ELF-1 (cell line): Measurements from ENCODE around the gene HOXA10.

ENCODE experiments used
- DNase-seq: peaks from one replicate; pipeline ENCODE4 v3.0.0-alpha.2; 2016; ENCODE audit warnings: low read depth, low spot score

The HOXA10 gene

DNA sequence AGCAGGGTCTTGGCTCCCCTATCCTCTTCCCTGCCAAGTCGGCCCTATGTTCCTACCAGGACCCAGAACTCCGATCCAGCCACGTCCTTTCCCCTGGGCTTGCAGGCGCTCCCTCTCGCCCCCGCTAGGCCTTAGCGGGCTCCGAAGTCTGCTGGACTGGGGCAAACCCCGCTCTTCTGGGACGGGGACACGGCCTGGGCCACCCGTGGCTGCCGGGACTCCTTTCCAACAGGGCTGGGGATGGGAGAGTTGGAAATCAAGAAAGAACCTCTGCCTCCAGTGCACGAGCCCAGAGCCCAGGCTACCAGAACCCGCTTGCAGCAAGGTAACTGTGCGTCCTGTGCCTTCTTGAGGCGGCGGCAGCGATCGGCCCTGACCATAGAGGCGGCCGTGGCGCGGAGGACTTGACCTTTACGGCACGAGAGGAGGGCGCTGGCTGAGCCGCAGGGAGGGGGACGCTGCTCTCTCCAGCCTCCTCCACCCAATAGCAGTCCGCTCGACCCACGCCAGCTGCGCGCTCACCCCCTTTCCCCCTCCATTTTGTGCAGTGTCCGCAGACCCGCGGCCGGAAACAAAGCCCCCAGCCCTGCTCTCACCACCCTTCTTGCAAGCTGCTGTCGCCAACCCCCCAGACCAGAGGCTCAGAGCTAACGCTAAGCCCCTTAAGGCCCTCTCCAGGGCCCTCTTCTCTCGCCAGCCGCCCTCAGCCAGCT lies 17.9 kb upstream of the HOXA10 start:
- peak; percentile 58 for DNase-seq

DNA sequence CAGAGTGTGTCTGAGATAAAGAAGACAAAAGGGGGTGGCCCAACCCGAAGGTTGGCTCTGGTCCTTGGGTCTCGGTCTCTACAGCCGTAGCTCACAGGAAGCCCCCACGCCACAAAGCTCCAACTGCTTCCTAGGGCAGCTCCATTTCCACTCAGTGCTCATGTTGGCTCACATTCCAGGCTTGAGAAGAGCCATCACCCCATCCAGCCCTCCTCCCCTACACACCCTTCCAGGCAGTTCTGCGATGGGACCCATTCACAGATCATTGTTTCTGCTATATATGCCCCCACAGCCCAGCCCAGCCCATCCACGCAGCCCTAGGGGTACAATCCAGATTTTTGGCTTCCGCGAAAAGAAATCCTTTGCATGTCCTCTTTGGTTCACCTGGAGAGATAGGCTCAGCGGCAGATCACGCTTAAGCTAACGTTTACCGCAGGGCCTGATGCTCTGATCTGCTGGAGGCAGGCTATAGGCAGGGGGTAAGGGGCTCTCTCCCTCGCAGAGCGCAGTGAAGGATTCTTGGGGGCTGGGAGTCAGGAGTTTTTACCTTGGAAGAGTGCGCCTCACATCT lies 17.1 kb upstream of the HOXA10 start:
- peak; percentile 32 for DNase-seq

DNA sequence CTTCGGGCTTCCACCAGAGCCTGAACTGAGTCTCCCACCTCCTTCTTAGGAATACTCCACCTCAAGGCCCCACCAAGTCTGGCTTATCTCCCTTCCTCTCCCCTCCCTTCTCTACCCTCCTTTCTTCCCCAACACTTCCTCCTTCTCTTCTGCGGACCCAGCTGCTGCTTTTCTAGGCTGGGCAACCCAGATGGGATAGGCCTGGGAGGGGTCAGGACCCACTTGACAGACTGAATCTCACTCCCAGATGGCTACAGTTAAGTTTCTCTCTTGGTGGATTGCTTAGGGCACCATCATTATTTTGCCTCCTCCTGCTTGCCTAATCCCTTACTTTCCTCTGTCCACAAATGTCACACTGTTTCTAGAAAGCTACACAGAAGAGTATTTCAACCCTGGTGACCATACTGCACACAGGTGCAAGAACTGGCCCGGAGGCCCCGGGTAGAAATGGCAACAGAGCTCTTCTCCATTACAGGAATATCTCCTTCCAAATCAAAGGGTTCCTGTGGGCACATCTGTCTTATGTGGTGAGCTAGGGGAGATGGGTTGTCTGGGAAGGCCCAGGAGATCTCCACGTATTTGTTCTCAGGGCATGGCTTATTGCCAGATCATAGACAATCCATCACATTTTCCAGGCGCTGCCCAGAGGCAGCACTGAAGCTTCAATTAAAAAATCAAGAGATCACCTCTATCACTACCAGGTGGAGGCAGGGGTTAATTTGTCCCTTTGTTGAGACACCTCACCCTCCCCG lies 16.1 kb upstream of the HOXA10 start:
- DNase-seq: no peak

DNA sequence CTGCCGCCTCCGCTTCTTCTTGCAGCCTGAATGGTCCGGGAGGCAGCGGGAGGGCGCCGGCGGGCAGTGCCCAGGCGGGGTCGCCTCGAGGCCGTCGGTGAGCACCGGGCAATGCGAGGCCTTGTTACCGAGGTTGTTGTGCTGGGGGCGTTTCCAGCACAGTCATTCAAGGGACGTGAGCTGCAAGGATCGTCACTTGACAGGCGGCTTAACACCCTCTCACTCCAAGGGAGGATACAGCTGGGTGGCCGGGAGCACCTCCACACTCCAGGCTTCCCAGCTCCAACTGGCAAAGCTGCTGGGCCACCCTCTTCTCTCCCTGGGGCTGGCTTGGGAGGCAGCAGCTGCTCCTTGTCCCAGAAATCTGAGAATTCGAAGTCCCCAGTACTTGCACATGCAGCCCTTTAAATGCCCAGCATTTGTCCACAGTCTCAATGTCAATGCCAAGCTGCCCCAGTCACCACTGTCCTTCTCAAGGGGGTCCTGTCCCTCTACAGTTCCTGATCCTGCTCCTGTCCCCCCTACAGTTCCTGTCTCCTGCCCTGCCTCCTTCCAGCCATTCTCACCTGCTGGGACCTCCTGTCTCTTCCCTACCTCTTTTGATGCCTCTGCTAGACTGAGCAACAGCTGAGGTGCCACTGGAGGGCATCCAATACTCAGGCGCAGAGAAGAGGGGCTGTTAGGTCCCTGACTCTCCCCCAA lies 15.3 kb upstream of the HOXA10 start:
- DNase-seq: peak; percentile 55

DNA sequence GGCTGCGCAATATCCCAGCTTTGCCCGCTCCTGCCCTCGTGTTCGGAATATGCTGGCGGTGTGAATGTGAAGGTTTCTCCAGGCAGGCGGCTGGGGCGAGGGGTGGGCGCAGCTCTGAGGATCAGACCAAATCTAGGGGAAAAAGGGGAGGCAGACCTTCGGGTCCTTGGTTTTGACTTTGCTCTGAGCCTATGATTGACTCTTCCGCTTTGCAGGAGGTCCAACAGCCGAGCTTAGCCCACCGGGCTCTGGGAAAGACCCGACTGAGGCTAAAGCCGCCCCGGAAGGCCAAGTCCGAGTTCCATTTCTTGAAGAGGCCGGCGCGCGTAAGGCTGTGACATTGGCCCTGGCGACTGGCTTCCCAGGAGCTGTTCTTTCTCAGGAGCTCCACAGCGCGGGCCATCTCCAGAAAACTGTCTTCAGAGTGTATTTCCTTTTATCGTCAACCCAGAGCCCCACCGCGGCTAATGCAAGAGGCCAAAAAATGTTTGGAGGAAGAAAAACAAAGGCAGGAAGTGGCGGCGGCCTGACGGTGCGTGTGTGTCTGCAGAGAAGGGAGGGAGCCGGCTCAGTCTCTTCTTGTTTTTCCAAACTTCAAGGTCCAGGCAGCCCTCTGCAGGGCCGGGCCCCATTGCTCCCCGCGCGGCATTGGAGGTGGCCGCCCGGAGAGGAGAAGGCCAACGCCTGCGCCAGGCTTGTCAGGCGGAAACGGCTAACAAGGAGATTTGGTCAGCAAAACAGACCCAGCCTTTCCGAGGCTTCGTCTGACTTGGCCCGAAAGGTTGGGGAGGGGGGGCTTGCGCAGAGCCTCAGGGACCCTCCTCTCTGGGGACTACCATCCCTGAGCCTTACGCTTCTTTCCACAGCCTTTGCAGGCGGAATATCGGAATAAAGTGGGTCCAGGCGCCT lies 14.5 kb upstream of the HOXA10 start:
- DNase-seq: peak; percentile 55

DNA sequence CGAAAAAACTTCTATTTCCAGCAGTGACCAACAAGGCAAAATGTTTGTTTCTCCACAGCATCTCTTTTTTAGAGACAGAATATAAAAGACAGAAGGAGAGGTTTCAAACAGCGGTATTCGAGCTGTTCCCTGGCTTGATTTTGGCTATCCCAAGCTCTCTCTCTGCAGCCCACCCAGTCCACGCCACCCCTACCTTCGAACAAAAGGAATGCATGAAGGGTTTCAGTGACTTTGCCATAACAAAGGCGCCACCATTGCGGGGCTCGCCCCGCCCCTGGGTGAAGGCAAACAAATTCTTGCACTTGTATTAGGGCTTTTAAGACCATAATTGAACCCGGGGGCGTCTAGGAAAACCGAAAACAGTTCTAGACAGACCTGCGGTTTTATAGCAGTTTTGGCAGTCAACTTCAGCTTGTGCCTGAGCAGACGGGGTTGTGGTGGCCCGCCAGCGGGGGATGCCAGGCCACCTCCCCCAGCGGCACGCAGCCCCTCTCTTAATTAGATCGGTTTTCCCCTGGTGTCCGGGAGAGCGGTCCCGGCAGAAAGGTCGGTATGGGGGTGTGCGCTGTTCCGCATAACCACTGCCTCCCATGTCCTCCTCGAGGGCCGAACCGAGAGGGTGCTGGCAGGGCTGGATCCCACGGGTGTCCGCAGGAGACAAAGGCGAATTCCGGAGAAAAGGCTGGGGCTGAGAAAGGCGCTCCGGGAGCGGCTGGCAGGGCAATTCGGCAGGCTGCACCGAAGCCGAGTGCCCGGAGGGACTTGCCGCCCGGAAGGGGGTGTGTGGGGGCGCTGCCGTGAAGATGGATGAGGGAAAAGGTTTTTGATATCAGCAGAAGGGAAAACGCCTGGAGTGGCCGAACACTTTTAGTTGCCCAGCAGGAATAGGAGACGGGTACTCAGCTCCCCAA lies 13.6 kb upstream of the HOXA10 start:
- DNase-seq: peak; percentile 43

DNA sequence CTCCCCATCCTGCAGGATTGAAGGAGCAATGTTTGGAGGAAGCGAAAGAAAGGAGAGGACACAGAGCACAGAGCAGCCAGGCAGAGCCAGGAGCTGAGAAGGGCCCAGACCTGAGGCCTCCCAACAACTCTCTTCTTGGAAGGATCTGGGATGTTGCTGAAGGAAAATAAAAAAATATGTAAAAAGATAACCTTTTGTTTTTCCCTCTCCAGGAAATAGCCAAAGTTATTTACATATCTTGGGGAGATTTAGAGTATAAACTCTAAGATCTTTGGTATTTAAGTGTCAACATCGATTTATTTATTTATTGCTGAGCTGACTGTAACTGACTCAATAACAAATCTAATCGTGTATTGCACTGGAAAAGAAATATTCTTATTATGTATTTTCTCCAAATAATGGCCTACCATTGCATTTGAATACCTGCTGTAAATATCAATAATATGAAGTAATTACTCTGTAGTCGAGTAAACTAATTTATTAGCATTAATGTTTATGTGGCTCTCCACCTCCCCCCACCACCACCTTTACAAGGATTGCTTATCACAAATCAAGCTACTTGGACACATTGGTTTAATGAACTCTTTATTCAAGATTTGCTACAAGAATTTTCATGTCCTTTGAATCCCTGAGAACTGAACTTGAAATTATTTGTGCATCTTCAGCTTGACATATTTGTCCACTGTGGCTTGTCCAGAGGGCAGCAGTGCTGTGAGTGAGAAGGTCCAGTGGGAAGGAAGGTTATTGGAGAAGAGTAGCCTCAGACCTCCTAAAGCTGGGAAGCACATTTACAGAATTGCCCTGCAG lies 12.8 kb upstream of the HOXA10 start:
- DNase-seq: peak; percentile 10

DNA sequence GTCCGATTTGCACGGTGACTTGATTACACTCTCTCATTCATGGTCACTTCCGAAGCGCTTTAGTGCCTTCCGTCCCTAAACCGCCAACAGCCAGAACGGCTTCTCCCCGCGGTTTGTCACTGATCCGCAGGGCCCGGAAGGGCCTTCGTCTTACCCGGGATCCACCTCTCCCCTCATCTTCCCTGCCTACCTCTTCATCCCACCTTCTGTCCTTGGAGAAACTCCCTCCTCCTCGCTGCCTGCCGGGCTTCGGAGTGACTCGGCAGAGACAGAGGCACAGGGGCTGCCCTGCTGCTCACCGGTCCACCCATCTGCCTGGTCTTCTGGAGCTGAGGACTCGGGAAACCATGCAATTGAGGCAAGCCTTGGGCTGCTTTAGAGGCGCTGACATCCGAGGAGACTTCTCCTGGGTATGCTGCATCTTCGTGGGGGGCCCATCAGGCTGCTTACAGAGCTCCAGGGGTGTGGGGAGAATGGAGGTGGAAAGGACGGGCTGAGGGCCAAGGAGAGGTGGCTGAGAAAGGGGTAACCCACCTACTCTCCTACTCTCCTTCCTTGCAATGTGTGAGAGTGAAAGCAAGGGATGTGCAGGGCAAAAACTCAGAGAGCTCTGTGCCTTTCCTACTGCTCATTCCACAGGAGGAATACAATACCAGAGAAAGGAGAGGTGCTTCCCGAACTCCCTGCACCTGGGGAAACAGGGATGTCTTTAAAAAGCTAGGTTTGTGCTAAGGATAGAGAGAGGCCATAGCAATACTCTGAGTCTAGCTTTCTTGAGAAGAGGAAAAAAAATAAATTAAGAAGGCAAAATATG lies 11.9 kb upstream of the HOXA10 start:
- DNase-seq: peak; percentile 44

DNA sequence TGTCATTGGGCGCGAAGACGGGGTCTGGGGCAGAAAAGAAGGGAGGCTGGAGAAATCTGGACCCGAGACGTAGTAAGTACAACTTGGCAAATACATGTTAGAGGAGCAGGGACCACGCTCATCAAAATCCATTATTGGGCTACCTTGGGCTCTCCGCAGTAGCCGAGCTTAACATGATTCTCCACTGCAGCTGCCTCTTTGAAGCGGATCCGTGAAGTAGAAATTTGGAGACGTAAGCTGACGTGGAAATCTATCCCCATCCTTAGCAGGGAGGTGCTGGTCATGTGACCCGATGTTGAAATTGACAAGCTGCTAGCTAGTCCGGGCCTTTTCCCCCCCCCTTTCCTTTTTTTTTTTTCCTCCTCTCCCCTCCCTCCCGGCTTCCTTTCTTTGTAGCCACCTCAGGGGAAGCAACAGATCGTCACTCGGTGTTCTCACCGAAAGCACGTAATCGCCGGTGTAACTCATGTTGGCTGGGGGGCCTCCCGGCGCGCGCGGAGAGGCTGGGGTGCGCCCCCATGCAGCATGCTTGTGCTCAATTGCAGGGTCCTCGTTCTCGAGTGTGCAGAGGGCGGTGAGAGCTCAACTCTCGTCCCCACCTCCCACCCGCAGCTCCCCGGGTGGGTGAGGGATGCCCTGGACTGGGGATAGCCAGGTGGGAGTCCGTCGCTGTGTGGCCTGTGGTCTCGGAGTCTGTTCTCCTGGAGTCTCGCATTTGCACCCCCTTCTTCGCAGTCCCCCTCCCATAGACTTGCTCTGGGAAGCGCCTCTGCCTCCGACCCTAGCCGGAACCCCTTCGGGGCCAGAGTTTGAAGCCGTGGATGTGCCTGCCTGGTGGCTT lies 11.1 kb upstream of the HOXA10 start, which contains the start of gene HOXA11:
TSS of gene HOXA11 (minus strand) at position 220 of the 841 bp plus-strand sequence. CDS start at position 132, 88 bp downstream.
- peak; percentile 67 for DNase-seq

DNA sequence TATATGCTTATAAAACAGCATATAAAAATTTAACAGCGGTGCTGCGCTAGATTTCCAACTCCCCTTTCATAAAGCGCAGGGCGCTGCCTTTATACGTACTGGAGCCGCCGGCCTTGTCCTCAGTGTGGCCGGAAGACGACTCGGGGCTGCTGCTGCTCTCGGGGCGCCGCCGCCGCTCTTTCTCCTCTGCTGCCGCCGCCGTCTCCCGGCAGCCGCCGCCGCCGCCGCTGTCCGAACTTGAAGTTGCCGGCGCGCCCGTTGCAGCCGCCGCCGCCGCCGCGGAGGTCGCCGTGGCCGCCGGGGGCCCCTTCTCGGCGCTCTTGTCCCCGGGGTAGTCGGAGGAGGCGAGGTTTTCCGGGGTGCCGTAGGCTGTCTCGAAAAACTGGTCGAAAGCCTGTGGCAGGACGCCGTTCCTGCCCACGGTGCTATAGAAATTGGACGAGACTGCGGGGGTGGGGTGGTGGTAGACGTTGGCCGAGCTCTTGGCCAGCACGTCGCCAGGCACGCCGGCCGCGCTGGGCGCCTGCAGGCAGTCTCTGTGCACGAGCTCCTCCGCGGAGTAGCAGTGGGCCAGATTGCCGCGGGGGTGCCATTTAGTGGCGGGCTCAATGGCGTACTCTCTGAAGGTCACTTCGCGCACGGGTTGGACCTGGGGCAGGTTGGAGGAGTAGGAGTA lies 10.4 kb upstream of the HOXA10 start:
- peak; percentile 47 for DNase-seq

DNA sequence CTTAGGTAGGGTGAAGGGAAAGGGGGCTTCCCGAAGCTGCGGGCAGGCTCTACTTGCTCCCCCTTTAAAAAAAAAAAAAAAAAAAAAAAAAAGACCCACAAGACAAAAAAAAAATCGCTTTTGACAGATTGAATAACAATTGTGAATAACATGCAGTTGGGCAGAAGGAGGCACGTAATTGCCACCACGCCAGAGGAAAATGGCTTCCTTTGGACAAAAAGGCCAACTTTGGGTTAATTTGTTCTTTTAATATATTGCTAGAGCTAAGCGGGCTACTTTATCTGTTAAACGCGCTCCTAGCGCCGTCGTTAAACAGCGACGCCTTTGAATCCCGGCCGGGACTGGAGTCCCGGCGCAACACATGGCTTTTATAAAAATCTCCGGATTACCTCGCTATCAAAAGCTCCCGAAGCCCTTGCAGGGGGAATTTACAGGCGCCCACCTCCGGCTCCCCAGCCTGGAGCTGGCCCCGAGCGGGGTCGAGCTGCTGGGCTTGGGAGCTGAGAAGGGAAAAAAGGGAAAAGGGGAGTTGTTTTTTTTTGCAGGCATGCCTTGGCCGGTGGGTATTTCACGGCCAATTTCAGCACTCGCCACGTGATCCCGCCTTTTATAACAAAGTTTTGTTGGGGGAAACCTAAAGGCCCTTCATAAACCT lies 9.7 kb upstream of the HOXA10 start:
- DNase-seq: no peak

DNA sequence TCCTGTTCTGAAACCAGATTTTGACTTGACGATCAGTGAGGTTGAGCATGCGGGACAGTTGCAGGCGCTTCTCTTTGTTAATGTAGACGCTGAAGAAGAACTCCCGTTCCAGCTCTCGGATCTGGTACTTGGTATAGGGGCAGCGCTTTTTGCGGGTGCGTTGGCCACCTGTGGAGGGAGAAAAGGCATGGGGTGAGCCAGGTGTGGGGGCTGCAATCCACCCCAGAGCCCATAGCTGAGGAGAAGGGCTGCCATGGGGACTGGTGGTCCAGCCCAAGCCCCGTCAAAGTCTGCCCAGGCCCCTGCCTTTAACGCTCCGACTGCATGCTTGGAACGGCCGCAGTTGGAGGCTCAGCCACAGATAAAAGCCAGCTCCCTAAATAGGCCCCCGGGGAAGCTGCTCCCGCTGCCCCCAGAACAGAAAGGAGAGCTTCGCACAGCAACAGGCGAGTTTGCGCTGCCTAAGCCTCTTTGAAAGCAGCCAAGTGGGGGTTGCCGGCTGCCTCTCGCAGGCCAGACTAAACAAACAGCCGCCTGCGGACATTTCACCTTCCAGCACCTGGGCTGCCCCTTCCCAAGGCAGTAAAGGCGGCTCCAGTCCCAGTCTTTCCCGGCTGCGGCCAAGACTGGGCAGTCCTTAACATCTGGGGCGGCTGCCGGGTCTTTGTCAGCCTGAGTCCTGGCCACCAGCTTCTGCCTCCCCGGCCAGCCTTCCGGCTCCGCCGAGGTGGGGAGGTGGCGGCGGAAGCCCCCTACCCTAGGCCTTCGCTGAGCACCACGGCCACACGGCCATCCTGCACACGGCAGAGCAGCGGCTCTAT lies 9.0 kb upstream of the HOXA10 start:
- peak; percentile 95 for DNase-seq

DNA sequence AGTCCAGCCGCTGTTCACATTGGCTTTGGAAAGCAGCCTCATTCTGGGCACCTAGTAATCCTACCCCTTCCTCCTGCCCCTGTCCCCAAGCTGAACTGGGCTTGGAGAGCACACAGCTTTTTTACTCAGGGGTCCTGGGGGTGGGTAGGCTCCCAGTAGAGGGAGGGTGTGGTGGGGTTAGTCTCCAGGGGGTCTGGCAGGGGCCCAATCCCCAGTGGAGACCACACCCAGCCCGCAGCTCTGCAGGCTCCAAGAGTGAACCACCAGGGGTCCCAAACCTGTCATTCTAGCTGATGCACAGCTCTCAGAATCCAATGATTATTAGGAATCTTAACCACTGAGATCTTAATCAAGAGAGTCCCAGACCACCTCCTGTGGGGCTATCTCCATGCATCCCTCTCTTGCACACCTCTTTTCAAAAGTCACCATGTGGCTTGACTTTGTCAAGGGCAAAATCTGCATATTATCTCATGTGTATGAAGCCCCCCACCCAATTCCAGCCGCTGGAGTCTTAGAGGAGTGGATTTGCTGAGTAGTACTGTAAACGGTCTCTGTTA lies 8.2 kb upstream of the HOXA10 start:
- peak; percentile 6 for DNase-seq

DNA sequence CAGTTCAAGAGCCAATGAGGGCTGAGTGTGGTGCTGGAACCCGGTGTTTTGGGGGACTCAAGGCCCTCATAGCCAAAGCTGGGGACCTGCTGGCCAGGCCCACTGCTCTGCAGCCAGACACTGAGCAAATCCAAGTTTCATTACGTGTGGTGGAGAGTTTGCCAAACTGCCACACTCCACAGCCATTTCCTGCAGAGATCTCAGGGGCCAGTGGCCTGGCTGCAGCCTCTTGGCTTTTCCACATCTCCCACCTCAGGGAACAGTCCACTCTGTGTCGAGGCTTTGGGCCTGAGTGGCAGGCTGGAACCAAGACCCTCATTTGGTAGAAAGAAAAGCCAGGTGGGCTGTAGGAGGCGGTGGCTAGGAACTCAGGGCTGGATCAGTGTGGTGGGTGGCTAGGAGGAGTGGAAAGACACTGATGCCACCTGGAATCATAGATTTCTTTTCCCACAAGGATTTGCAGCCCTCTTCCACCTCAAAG lies 7.7 kb upstream of the HOXA10 start:
- DNase-seq: no peak
